CD4-positive, alpha-beta T cell treated with Interleukin-6 for 4 hours (primary cell): ENCODE measurements around the gene SHISA5.
"Not testable (repeated sequence)": the region's sequence is repeated elsewhere in the genome, so short reads cannot be mapped to it uniquely, and the experiment has no call there.

Experiments used
- DNase-seq: peaks from one replicate; pipeline ENCODE4 v3.0.0-alpha.2; 2020; ENCODE audit warnings: mixed read lengths

Gene SHISA5

GRCh38 chr3:48476426-48477053 lies 27.4 kb downstream of the SHISA5 start:
- DNase-seq = no peak

GRCh38 chr3:48475188-48475587 lies 28.8 kb downstream of the SHISA5 start:
- DNase-seq = no peak

GRCh38 chr3:48474619-48475018 lies 29.4 kb downstream of the SHISA5 start:
- DNase-seq = no peak

- DNase-seq = not testable (repeated sequence)
These were observed 29.9 kb downstream of the SHISA5 start for GRCh38 chr3:48474031-48474430.

- no peak for DNase-seq
These were observed 30.4 kb downstream of the SHISA5 start for GRCh38 chr3:48473617-48473952.

- DNase-seq = peak; percentile 96
These were observed 30.9 kb downstream of the SHISA5 start for GRCh38 chr3:48472923-48473616.

- no peak for DNase-seq
These were observed 31.4 kb downstream of the SHISA5 start for GRCh38 chr3:48472673-48472922.

- no peak for DNase-seq
These were observed 33.7 kb downstream of the SHISA5 start for GRCh38 chr3:48470286-48470685.

GRCh38 chr3:48469046-48469915 lies 34.7 kb downstream of the SHISA5 start:
- DNase-seq = no peak

GRCh38 chr3:48468329-48468731 lies 35.6 kb downstream of the SHISA5 start:
- no peak for DNase-seq

- DNase-seq = no peak
These were observed 36.3 kb downstream of the SHISA5 start for GRCh38 chr3:48467473-48468267.

- DNase-seq = no peak
These were observed 36.9 kb downstream of the SHISA5 start for GRCh38 chr3:48467110-48467454.

- DNase-seq = peak; percentile 47
These were observed 37.4 kb downstream of the SHISA5 start for GRCh38 chr3:48466386-48467109.

GRCh38 chr3:48465531-48466378 lies 38.2 kb downstream of the SHISA5 start:
- peak; percentile 85 for DNase-seq

- DNase-seq = no peak
These were observed 38.8 kb downstream of the SHISA5 start for GRCh38 chr3:48465237-48465530.

GRCh38 chr3:48464713-48465221 lies 39.2 kb downstream of the SHISA5 start:
- DNase-seq = no peak

- DNase-seq = no peak
These were observed 40.3 kb downstream of the SHISA5 start for GRCh38 chr3:48463703-48464102.

- not testable (repeated sequence) for DNase-seq
These were observed 42.2 kb downstream of the SHISA5 start for GRCh38 chr3:48461767-48462166.

GRCh38 chr3:48460517-48460902 lies 43.5 kb downstream of the SHISA5 start:
- DNase-seq = no peak

- no peak for DNase-seq
These were observed 44.0 kb downstream of the SHISA5 start for GRCh38 chr3:48459773-48460516.

- no peak for DNase-seq
These were observed 44.6 kb downstream of the SHISA5 start for GRCh38 chr3:48459331-48459730.
